H7 (cell line): ENCODE measurements around the gene TOPORS. TPM values are rescaled to one million over a fixed set of nuclear protein-coding genes. Genes with fewer than 3 reads are reported as not detected.
"Not testable (repeated sequence)": the region's sequence is repeated elsewhere in the genome, so short reads cannot be mapped to it uniquely, and the experiment has no call there.

ENCODE experiments used
- DNase-seq: peaks from one replicate; pipeline ENCODE4 v3.0.0; 2012
- H3K27me3 ChIP-seq: 2 replicates; pipeline ENCODE4 v1.6.0; 2011; ENCODE audit warnings: mild to moderate bottlenecking, low read length; ENCODE audit not compliant: control insufficient read depth, insufficient read depth
- H3K36me3 ChIP-seq: replicated peaks from 2 replicates; pipeline ENCODE4 v1.5.1; 2011; ENCODE audit warnings: low read length; ENCODE audit not compliant: control insufficient read depth, insufficient read depth
- H3K4me3 ChIP-seq: 2 replicates; pipeline ENCODE4 v1.5.1; 2011; ENCODE audit warnings: low read depth, mild to moderate bottlenecking, control low read depth, low read length, moderate library complexity; ENCODE audit not compliant: insufficient read depth
- total RNA-seq: library from RNA; depleted of rRNA; stranded (reverse); fragments of >200 nt; shearing (Covaris generic); gene quantifications from 2 replicates; pipeline ENCODE4 v1.2.3, GENCODE V29; 2014

The TOPORS gene
- total RNA-seq, 1 experiment from 2014 or later, result 27.1 TPM

DNA sequence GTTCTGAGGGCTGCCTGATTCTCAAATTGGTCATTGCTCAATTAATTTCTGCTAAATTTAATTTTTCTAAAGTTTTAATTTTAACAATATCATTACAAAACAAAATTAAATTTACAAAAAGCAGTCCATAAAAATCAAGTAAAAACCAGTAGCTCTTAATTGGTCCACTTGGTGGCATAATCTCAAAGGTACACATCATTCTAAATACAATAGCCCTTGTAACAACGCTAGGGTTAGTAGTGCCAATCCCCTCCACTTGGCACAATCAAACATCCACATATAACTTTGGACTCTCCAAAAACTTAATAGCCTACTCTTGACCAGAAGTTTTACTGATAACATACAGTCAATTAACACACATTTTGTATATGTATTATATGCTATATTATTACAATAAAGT lies 22.5 kb upstream of the TOPORS start:
- no peak for DNase-seq
- Histone ChIP-seq H3K27me3 (no peaks in the 10 kb centered on the region), H3K36me3 (0 out of 2 replicates have a peak, but pooled peaks cover 2% of the 10 kb centered on the region), H3K4me3 (no peak overlapping the region)

DNA sequence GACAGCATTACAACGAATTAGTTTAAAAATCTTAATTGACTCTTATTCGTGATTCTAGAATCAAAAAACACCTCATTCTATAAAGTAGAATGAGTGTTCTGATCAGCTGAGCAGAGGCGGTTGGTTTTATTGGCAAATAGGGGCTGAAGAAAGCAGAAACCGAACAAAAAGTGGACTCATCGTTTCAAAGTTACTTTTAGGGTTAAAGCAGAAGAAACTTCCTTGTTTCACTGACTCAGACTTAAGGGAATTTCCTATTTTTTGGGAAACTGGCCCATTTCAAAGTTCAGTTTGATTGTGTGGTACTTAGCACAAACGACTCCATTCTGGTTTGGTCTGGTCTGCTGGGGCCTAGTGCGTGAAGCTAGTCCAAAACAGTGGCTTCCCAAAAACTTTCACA lies 21.4 kb upstream of the TOPORS start:
- H3K4me3 ChIP-seq, result no peak overlapping the region
- no peak for DNase-seq
- no peaks in the 10 kb centered on the region for H3K27me3 ChIP-seq
- H3K36me3 ChIP-seq, result peaks cover 2% of the 10 kb centered on the region; the same call in 1 of the 2 replicates

DNA sequence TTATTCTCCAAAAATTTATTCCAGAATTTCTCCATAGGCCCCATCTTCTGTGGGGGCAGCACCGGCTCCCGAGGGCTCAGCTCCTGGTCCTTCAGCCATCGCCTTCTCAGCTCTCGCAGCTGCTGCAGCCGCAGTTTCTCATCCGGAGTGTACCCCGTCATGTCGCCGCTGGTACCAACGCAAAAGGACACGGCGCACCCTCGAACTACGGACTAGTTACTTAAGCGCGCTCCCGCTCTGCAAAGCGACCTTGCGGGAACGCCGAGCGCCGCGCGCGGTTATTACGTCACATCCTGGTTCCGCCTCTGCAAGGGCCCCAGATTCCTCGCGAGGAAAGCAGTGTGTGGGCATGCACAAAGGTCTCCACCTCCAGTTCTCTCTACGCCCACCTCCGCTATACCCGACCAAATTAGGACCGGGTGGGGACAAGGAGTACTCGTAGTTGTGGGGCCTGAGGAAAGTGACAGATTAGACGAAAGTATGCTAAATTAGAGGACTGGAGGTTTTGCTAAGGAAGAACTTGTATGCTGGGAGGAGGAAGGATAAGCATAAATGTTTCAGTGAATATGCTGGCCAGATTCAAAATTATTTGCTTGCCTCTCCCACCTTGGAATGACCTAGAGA lies 20.6 kb upstream of the TOPORS start, which contains the start of gene NDUFB6:
NDUFB6 (minus strand) TSS at position 260 of the 624 bp plus-strand sequence; CDS start at position 161, 99 bp downstream.
- peak; percentile 89 for DNase-seq
- H3K27me3 ChIP-seq, result no peaks in the 10 kb centered on the region

DNA sequence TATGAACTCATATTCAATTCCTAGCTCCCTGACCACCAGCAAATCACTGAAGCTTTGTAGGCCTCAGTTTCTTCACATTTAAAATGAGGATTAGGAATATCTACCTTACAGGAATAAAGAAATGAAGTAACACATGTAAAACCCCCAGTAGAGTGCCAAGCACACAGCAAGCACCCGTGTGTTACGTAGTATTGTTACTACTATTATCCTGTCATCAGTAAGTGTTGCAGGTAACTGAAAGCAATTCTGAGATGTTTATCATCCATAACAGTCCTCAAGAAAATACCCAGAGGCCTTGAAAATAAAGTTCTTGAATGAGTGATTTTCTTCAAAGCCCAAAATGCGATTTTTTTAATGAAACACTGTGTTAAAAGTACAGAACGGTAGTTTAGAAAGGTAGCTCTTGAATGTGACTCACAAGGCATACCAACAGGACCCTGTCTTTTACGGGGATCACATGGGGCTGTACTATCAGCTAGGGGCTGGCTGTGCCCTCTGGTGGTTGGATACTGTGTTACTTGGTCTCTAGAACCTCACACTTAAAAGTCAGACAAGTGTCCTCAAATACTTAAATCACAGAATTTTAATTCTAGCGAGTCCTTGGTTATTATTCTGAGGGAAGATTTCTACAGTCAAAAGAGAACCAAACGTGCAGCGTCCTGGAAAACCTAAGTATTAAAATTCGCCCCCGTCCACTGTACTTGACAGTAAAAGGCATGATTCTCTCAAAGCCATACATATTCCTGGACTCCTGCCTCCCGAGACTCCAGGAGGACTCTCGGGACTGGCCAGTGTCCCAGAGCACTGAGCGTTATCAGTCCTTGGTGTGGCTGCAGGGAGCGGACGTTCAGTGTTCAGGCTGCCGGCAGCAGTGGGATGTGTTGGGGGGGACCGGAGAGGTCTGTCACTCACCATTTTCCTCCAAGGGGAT lies 19.8 kb upstream of the TOPORS start:
- Histone ChIP-seq H3K27me3 (no peaks in the 10 kb centered on the region), H3K36me3 (peaks cover 2% of the 10 kb centered on the region), H3K4me3 (peak overlapping the region; percentile 77)
- DNase-seq, result peak; percentile 87

More for the DNA sequence above, 20.6 kb upstream of the TOPORS start, which contains the start of gene NDUFB6:
- peaks cover 2% of the 10 kb centered on the region; the same call in 1 of the 2 replicates for H3K36me3 ChIP-seq
- peak within 1 kb of the TSS; percentile 77 for H3K4me3 ChIP-seq

DNA sequence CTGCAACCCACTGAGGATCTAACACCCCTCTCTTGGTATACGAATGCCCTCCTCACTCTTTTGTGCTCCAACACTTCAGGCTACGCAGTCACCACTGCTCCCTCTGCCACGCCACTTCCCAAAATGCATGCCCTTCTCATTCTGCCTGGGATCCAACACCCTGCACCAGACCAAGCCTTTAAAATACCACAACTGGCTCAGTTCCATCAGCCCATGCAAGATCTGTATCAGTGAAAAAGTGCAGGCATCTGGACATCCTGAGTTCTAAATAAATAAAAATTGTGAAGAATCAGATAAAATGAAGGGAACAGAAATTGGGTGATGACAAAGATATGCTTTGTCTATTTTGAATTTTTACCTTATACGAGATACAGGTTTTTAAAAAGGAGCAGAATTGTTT lies 17.9 kb upstream of the TOPORS start:
- peaks cover 5% of the 10 kb centered on the region for H3K36me3 ChIP-seq
- no peak overlapping the region for H3K4me3 ChIP-seq
- DNase-seq, result no peak
- no peaks in the 10 kb centered on the region for H3K27me3 ChIP-seq

DNA sequence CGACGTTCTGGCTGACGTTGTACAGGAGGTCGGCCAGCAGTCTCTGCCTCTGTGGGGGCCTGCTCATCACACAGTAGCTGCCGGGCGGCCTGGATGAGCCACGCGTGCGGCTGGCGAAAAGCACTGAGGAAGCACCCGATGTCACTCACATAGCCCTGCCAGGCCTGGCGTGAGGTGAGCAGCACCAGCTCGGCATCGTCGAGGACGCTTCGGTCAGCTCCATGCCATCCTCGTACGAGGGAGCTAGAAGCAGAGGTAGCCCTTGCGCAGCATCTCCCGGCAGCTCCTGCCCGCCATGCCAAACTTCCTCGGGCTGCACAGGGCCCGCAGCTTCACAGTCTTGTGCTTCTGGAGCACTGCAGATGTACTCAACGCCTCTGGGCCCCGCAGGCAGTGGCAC lies 14.4 kb upstream of the TOPORS start:
- DNase-seq, result no peak
- no peak overlapping the region for H3K4me3 ChIP-seq
- H3K36me3 ChIP-seq, result peaks cover 6% of the 10 kb centered on the region
- H3K27me3 ChIP-seq, result no peaks in the 10 kb centered on the region

DNA sequence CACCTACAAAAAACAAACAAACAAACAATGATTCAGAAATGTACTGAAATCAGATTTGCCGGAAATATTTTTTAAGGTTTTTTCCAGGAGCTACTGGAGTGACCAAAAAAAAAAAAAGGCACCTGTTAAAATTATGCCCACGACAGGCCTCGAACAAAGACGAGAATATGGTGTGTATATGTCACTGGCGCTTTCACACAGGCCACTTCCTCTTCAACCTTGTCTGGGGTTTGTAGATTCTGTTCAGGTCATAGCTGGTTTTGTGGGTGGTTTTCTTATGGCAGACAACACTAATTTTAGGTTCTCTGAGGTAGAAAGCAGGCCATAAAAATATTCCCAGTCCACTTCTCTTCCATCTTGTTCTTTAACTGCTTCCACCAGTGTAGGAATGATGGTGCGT lies 13.6 kb upstream of the TOPORS start:
- Histone ChIP-seq H3K36me3 (peaks cover 6% of the 10 kb centered on the region), H3K27me3 (no peaks in the 10 kb centered on the region), H3K4me3 (no peak overlapping the region)
- no peak for DNase-seq

DNA sequence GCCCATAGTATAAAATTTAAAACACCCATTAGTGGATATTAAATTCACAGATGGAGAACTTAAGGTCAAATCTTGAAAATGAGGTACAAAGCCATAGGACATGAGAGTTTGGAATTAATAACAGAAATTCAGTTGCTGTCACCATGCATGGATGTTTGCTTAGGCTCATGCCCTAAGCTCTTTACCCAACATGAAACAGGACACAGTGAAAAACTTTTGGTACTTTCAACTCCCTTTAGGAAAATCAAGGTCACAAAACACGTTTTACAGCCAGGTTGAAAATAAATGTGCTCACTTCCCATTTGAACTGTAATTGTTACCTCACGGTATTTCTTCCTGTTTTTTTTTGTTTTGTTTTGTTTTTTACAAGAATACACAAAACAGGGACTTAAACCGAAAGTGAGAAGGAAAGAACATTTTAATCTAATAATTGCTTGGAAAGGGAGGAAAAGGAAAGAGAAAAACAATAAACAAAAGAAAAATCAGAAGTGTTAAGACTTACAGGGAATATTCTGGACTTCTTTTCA lies 6.1 kb upstream of the TOPORS start:
- H3K27me3 ChIP-seq, result no peaks in the 10 kb centered on the region
- no peak overlapping the region for H3K4me3 ChIP-seq
- DNase-seq, result no peak
- no peaks in the 10 kb centered on the region for H3K36me3 ChIP-seq

DNA sequence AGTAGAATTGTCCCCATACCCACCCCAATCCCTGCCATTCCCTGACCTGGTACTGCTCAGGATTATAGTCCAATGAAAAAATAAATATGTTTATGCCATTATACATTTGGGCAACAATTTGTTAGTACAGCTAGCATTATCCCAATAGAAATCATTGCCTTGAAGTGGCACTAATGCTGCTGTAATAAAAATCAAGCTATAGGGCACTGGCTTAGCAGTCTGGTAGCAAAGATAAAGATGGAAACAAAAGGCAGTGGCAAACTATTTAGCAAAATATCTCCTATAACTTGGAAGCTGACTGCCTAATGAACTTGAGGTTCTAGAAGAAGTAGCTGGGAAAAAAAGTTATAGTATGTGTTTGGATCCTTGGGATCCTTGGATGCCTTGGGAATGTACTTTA lies 2.2 kb upstream of the TOPORS start:
- DNase-seq, result no peak
- no peak overlapping the region for H3K4me3 ChIP-seq
- no peaks in the 10 kb centered on the region for H3K36me3 ChIP-seq
- no peaks in the 10 kb centered on the region for H3K27me3 ChIP-seq

DNA sequence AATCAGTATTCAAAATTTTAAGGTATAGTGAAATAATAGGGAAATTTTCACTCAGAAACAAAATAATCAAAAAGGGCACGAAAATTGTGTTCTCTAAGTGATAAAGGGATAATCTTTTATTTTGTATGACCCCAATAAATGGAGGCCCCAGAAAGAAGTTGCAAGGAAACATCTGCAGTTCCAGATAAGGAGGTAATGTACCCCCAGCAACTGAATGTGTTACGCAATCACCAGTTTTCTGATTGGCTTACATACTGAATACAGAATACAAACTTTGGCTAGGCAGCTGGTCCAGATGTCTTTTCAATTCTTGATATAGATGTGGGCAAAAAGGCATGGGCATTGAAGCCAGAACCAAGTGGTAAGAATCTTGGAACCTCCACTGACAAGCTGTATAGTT lies 1.7 kb upstream of the TOPORS start:
- DNase-seq, result no peak
- no peaks in the 10 kb centered on the region for H3K27me3 ChIP-seq
- no peaks in the 10 kb centered on the region for H3K36me3 ChIP-seq
- no peak overlapping the region for H3K4me3 ChIP-seq

DNA sequence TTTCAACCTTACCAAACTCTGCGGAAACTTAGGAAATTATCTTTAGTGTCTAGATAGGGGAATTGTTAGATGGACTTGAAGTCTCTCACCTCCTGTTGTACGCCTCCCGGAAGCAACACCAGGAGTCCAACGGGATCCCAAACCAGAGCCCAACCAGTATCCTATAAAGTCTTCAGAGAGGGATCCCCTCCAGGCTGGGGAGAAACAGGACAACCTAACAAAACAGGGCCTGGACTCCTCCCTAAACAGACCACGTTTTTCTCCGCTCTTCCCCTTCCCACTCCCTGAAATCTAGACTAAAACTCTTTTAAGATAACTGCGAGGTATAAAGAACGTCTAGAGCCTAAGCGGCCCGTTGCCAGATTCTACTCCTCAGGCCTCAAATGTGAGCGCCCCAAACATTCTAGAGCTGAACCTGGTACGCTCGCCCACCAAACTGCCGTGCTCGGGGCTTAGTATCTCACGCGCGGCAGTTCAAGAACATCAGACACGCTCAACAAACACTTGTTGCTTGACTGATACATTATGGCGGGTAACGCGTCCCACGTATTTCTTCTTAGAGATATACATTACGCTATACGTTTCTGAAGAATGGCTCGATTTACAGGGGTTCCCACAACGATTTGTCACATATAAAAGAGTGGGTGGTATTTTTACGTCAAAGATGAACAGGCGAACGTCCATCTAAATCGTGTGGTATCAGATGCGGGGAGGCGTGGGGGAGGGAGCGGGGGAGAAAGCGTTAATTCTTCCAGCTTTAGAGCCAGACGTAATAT lies 922 bp downstream of the TOPORS start:
- Histone ChIP-seq H3K36me3 (no peaks in the 10 kb centered on the region), H3K4me3 (peak overlapping the region; percentile 94), H3K27me3 (no peaks in the 10 kb centered on the region)
- peak; percentile 35 for DNase-seq

DNA sequence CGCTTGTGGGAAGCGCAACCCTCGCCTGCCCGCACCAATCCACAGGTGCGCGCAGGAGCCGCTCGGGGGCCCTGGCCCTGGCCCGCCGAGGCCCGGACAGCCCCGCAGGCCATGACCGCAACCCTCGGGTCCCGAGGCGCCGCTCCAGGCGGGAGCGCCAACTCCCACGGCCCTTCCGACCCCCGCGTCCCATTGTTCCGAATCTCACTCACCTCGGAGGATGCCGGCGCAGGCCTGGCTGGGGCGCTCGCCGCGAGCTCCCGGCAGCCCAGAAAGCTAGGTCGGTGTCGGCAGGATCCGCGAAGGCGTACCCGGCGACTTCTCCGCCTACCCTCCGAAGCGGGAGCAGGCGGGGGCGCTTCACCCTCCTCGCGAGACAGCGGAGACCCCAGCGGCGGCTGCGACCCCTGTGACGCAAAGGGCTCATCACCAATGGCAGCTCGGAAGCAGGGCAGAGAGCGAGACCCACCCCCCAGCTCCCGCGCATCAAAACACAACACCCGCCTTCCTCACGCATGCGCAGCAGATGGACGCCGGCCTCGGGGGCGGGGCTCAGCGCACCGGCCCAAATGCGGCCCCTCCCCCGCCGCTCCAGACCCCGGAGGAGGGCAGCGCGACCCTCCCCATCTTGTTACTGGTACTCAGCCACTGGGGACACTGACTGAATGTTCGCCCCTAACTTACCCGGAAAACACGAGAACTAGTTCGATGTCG lies 1.7 kb downstream of the TOPORS start:
- DNase-seq, result peak; percentile 98
- Histone ChIP-seq H3K36me3 (no peaks in the 10 kb centered on the region), H3K27me3 (no peaks in the 10 kb centered on the region), H3K4me3 (peak overlapping the region; percentile 94)

DNA sequence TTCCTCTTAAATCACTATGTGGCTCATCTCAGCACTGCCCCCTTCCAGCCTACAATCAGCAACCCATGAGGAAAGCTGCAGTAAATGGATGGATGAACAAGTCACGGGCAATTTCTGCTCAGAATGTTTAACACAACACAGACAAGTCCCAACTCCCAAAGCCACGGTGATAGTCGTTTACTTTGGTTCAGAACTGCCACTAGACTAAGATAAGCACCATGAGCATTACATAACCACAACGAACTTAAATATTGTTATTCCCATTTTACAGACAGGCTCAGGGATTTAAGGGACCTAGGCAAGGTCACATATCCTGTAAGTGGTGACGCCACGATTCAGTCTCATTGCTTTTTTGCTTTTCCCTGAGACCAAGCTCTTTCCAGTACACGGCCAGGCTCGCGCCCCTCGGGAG lies 2.2 kb downstream of the TOPORS start:
- peak; percentile 50 for DNase-seq
- peak overlapping the region; percentile 94 for H3K4me3 ChIP-seq
- no peaks in the 10 kb centered on the region for H3K27me3 ChIP-seq
- no peaks in the 10 kb centered on the region for H3K36me3 ChIP-seq

DNA sequence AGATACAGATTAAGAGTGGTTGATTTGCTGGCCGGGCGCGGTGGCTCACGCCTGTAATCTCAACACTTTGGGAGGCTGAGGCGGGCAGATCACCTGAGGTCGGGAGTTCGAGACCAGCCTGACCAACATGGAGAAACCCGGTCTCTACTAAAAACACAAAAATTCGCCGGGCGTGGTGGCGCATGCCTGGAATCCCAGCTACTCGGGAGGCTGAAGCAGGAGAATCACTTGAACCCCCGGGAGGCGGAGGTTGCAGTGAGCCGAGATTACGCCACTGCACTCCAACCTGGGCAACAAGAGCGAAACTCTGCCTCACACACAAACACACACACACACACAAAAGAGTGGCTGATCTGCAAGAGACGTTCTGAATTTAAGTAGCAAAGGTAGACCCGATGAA lies 4.2 kb downstream of the TOPORS start:
- not testable (repeated sequence) for DNase-seq, H3K4me3 ChIP-seq, H3K36me3 ChIP-seq, H3K27me3 ChIP-seq
